Measurements from ENCODE around the gene RILPL1.
"Not testable (repeated sequence)": the region's sequence is repeated elsewhere in the genome, so short reads cannot be mapped to it uniquely, and the experiment has no call there.

Gene RILPL1

DNA sequence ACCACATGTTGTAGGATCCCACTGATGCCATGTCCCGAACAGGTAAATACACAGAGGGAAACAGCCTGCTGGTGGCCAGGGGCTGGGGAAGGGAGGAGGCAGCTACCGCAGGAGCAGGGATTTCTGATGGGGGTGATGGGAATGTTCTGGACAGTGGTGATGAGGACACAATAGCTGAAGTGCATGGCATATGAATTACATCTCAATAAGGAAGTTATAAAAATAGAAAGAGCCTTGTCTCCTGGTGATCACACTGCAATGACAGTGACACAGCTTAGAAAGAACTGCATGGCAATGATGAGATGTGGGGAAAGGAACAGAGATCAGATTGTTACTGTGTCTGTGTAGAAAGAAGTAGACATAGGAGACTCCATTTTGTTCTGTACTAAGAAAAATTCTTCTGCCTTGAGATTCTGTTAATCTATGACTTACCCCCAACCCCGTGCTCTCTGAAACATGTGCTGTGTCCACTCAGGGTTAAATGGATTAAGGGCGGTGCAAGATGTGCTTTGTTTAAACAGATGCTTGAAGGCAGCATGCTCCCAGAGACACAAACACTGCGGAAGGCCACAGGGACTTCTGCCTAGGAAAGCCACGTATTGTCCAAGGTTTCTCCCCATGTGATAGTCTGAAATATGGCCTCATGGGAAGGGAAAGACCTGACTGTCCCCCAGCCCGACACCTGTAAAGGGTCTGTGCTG lies 41.0 kb downstream of the RILPL1 start:
- DNase-seq, result not testable (repeated sequence)

DNA sequence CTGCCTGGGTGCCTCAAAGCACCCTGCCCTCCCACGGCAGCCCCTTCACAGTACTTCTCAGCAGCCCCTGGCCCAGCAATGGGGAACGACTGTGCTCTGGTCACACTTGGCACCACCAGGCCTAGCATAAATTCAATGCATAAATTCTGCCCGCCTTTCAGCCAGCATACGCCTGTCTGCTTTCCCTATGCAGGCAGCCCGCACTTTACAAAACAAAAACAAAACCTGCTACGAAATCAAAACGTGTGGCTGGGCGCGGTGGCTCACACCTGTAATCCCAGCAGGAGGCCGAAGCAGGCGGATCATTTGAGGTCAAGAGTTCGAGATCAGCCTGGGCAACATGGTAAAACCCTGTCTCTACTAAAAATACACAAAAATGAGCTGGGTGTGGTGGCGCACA lies 42.0 kb downstream of the RILPL1 start:
- DNase-seq, result no peak

DNA sequence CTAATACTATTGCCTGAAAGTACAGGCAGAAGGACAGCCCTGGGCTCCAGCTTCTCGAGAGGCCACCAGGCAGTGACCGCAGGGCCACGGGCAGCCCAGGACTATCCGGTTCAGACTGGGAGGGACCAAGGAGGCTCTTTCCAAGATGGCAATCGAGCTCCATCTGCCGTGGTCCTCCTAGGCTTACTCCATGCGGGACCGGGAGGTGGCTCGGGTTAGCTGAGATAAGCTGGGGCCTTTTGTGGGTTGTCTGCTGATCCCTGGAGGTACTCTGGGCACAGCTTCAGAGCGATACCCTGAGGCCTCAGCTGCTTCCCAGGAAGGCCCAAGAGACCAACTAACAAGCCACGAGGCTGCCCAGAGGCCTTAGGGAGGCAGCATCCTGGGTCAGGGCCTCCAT lies 42.5 kb downstream of the RILPL1 start:
- no peak for DNase-seq

DNA sequence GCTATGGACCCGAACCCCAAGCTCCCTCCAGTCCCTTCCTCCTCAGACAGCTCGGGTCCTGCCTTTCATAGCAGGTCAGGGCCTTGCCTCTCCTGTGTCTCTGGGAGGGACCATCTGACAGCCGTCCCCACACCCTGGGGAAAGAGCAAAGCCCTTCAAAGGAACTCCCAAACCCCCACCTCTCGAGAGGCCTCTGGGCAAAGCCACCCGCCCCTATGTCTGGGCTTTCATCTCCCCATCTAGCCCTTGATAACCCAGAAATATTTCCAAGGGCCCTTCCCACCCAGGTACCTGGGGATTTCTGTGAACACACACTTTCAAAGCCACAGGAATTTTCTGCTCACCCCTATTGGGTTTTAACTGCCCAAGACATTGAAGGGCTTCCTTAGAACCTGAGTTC lies 43.4 kb downstream of the RILPL1 start:
- no peak for DNase-seq

DNA sequence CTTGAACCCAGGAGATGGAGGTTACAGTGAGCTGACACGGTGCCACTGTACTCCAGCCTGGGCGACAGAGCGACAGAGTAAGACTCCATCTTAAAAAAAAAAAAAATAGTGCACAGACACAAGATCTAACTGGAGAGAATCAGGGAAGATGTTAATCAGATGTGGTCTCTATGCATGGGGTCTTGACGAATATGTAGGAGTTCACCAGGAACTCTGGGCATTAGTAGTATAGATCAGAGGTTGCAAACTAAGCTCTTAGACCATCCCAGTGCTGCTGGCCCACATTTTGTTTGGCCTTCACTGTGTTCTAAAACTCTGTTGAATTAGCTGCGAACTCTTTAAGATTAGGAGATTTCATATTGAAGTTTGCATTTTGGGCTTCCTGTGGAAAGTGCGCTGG lies 43.9 kb downstream of the RILPL1 start:
- DNase-seq, result no peak

GRCh38 chr12:123488539-123489230 lies 44.8 kb downstream of the RILPL1 start:
- DNase-seq, result no peak

DNA sequence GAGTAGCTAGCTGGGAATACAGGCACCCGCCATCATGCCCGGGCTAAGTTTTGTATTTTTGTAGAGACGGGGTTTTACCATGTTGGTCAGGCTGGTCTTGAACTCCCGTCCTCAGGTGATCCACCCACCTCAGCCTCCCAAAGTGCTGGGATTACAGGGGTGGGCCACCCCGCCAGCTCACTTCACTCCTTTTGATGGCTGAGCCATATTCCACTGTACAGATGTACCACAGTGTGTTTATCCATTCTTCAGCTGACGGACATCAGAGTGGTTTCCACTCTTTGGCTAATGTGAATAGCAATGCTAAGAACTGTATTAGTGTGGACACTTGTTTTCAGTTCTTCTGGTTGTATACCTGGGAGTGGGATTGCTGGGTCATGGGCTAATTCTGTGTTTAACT lies 46.1 kb downstream of the RILPL1 start:
- DNase-seq, result no peak

DNA sequence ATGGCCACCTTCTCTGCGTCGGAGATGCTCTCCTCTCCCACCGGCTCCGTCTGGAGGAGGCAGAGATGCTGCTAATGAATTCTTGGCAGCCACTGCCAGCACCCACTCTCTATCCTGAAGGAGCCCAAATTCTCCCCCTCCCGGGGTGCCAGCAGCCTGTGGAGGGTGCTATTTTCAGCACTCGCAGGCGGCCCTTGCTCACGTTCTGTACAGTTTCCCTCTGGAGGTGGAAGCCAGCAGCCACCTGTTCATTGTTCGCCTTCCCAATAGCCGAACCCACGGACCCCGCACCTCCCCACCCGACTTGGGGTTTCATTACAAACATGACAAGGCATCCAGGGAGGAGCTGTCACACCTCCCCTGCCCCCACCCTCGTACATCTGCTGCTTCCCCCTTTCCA lies 47.8 kb downstream of the RILPL1 start:
- DNase-seq, result no peak

- DNase-seq, result no peak
These were observed 49.8 kb downstream of the RILPL1 start for GRCh38 chr12:123483602-123484248.

- no peak for DNase-seq
These were observed 50.6 kb downstream of the RILPL1 start for GRCh38 chr12:123482876-123483275.

DNA sequence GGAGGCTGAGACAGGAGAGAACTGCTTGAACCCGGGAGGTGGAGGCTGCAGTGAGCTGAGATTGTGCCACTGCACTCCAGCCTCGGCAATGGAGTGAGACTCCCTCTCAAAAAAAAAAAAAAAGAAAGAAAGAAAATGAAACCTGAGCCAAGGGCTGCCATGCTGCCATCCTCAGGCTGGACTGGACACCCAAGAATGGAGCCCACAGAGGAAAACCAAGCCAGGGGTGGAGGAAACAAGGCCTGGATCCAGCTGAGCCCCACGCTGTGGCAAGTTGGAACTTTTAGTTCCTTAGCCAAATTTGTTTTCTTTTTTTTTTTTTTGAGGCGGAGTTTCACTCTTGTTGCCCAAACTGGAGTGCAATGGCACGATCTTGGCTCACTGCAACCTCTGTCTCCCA lies 52.3 kb downstream of the RILPL1 start:
- DNase-seq, result not testable (repeated sequence)

DNA sequence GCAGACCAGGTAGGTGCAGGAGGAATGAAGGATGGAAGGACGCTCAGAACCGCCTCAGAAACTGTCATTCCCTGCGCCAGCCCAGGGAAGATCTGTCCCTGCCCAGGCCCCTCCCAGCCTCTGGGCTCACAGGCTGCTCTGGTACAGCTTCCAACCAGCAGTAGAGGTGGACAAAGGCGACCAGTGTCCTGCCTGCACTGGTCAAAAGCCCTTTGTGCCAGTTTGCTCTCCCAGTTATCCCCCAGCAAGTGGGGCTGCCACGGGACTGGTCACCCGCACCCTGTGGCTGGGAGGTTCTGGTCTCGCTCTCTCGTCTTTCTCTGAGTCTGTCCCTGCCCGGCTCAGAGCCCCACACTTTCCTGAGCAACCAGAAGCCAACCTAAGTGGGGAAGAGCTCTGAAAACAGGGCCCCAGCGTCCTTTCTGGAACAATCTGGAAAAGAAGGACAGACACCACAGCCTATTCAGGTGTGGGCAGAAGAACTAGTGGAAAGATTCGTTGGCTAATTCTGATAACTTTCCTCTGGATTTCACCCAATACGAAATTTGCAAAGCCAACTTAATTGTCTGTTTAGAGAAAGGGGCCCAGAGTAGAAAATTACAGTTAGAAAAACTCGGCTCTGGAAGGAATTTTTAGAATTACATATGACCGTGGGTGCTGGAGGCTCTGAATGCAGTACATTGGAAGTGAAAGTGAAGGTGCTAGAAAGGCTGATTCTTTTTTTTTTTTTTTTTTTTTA lies 53.9 kb downstream of the RILPL1 start:
- no peak for DNase-seq

- DNase-seq, result no peak
These were observed 54.8 kb downstream of the RILPL1 start for GRCh38 chr12:123478762-123479161.

- DNase-seq, result no peak
These were observed 55.5 kb downstream of the RILPL1 start for GRCh38 chr12:123478069-123478468.

DNA sequence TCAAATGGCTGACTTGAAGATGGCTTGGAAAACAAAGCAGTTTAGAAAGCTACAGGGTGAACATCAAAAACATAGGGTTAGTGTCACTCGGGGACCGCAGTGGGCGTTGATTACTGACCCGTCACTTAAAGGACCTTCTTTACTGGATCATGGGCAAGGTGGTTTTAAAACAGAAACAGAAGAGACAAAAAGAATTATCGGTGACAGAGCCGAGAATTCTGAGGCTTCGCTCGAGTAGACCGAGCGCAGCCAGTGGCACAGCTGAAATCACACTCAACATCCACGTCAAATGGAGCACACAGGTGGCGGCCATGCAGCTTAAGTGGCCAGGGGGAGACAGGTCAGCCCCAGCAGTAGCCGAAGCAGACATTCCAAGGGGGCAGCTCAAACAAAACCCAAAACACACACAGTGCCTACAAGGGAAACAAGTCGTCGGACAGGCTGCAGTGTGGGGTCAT lies 58.2 kb downstream of the RILPL1 start:
- DNase-seq, result no peak

- DNase-seq, result peak; percentile 25
These were observed 58.9 kb downstream of the RILPL1 start for GRCh38 chr12:123474485-123475245.

DNA sequence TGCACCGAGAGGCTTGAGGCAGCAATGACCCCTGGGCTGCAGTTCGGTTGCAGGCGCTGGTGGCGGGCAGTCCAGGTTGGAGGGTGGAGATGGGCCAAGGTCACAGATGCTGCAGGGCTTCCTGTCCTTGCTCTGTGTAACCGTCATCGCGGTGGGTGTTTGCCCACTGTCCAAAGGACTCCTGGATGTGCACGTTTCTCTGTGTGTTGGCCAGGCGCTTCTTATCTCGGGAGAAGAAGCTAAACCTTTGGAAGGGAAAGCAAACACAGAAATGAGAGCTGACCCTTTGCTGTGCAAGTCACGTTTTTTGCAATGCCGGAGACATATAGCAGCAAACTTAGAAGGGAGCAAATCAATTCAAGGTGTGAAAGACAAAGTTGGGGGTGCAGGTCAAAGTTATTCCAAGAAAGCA lies 61.1 kb downstream of the RILPL1 start:
- no peak for DNase-seq

GRCh38 chr12:123471374-123472068 lies 62.0 kb downstream of the RILPL1 start:
- DNase-seq, result no peak

GRCh38 chr12:123469978-123470377 lies 63.5 kb downstream of the RILPL1 start:
- DNase-seq, result no peak

DNA sequence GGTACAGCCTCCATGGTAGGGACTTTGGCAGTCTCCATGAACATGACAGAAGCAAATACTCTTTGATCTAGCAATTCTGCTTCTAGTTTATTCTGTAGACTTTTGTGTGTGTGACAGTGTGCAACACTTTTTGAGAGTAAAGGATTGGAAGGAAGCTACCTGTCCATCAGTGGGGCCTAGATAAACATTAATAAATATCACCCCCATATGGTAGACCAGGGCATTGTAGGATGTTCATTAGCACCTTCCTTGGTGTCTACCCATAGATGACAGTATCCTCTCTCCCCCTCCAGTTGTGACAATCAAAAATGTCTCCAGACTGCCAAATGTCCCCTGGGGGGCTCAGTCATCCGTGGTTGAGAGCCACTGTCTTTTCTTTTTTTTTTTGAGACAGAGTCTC lies 64.7 kb downstream of the RILPL1 start:
- DNase-seq, result no peak

GRCh38 chr12:123465084-123465483 lies 68.4 kb downstream of the RILPL1 start:
- peak; percentile 20 for DNase-seq

GRCh38 chr12:123463174-123463573 lies 70.3 kb downstream of the RILPL1 start:
- not testable (repeated sequence) for DNase-seq

Measured in NCI-H2029 (cell line).